MCF 10A (cell line): ENCODE data around the gene RNF2. TPM values are rescaled to one million over a fixed set of nuclear protein-coding genes. Genes with fewer than 3 reads are reported as not detected.
A peak's percentile ranks its signal among the peaks of the same experiment; 100 is the strongest.
"Not testable (repeated sequence)": the region's sequence is repeated elsewhere in the genome, so short reads cannot be mapped to it uniquely, and the experiment has no call there.

Experiments
- Bru-seq: library from RNA; stranded (reverse); fragments of 400-500 nt; gene quantifications from one replicate; lab custom pipeline; 2021; lab: Mats Ljungman, UMichigan
- BruChase-seq, 2 experiments: library from RNA; stranded (reverse); fragments of 400-500 nt; gene quantifications; one replicate each; lab custom pipeline; 2021; lab: Mats Ljungman, UMichigan
- BruUV-seq: library from RNA; stranded (reverse); fragments of 400-500 nt; replicated peaks from 2 replicates; lab custom pipeline; 2021; lab: Mats Ljungman, UMichigan
- CTCF ChIA-PET: fragments of 300-600 bp; sonication (Branson Sonifier 250); formaldehyde crosslinking; extraction: SDS; loops from one replicate; lab custom pipeline; 2021; ENCODE audit warnings: antibody characterized with exemption, inconsistent platforms; lab: Yijun Ruan, JAX
- POLR2A ChIA-PET: fragments of 300-600, 350-650 bp; sonication (Branson Sonifier 250); formaldehyde crosslinking; extraction: SDS; loops from one replicate; lab custom pipeline; 2020; ENCODE audit warnings: antibody characterized with exemption, inconsistent platforms; lab: Yijun Ruan, JAX
- DNase-seq: peaks from one replicate; pipeline ENCODE4 v3.0.0-alpha.2; 2018; ENCODE audit not compliant: unreplicated experiment
- H3K27ac Mint-ChIP-seq: one replicate; pipeline ENCODE4 v1.8.0; 2022; ENCODE audit warnings: mild to moderate bottlenecking, low read depth, mixed read lengths; ENCODE audit not compliant: unreplicated experiment
- H3K27me3 Mint-ChIP-seq: one replicate; pipeline ENCODE4 v1.8.0; 2022; ENCODE audit warnings: mixed read lengths; ENCODE audit not compliant: insufficient read depth, unreplicated experiment
- H3K36me3 Mint-ChIP-seq: one replicate; pipeline ENCODE4 v1.8.0; 2022; ENCODE audit warnings: mild to moderate bottlenecking, moderate library complexity, mixed read lengths; ENCODE audit not compliant: insufficient read depth, unreplicated experiment
- H3K4me1 Mint-ChIP-seq: one replicate; pipeline ENCODE4 v1.8.0; 2022; ENCODE audit warnings: mixed read lengths; ENCODE audit not compliant: insufficient read depth, unreplicated experiment
- H3K4me3 Mint-ChIP-seq: one replicate; pipeline ENCODE4 v1.8.0; 2022; ENCODE audit warnings: mild to moderate bottlenecking, moderate library complexity, mixed read lengths; ENCODE audit not compliant: unreplicated experiment
- H3K9me3 Mint-ChIP-seq: one replicate; pipeline ENCODE4 v1.8.0; 2022; ENCODE audit warnings: mixed read lengths; ENCODE audit not compliant: unreplicated experiment
- CTCF ChIP-seq: fragments of 200-600 bp; IDR thresholded peaks from one replicate; pipeline ENCODE4 v1.8.0; 2022; ENCODE audit warnings: antibody characterized with exemption, mild to moderate bottlenecking; ENCODE audit not compliant: unreplicated experiment
- intact Hi-C: fragments of 100-400 bp; cut with micrococcal nuclease; formaldehyde crosslinking; loops from 2 replicates; pipeline ENCODE4 v1.14.1; 2022
- long read RNA-seq: library from polyadenylated mRNA; stranded (forward); transcript quantifications from one replicate; pipeline ENCODE4 v2.0.0, GENCODE V29; 2022
- total RNA-seq: library from RNA; stranded (reverse); gene quantifications from 2 replicates; pipeline ENCODE4 v1.2.3, GENCODE V29; 2022

The RNF2 gene
- total RNA-seq (18.6 and 19.0 TPM in 2 replicates), Bru-seq, nascent RNA (percentile 65 among the genes with signal in this experiment), BruChase-seq, experiment 1, labeled RNA remaining after a 6-hour chase (percentile 69 among the genes with signal in this experiment), BruChase-seq, experiment 2, labeled RNA remaining after a 2-hour chase (percentile 64 among the genes with signal in this experiment)
- long read RNA-seq, transcript RNF2-202 (7 exons, 3,606 nt), result major isoform, 25 of 32 reads
- long read RNA-seq, partial matches to known transcripts, result 3 of 32 reads
- long read RNA-seq, other reads (novel, unspliced or antisense), result 3 of 32 reads

GRCh38 chr1:185044981-185045813 lies at the start of gene RNF2:
Gene RNF2 (plus strand): TSS chr1:185045558. CDS start chr1:185087554, 41,996 bp downstream.
- intact Hi-C loops, result loop anchor here (1.0 to 10.0 kb wide), 4 partner anchors 111 to 390 kb away; partner anchors contain the start of gene TRMT1L
- peak; percentile 10 for TF ChIP-seq CTCF
- ChIA-PET POLR2A (interaction anchor here (0.6 to 5.3 kb wide), 15 partner anchors 8 to 1333 kb away, joined by 3 to 40 read pairs (median 6); partner anchors contain the start of genes EDEM3, SWT1 and TRMT1L), CTCF (interaction anchor here (0.6 to 2.0 kb wide), 15 partner anchors 10 to 636 kb away, joined by 3 to 6 read pairs (median 4); no protein-coding TSS in a partner anchor)
- DNase-seq, result peak; percentile 72
- Mint-ChIP-seq H3K27ac (peak within 1 kb of the TSS; percentile 74), H3K36me3 (no peaks in the 10 kb centered on the region), H3K27me3 (no peaks in the 10 kb centered on the region), H3K9me3 (no peaks in the 10 kb centered on the region), H3K4me1 (peaks cover 5% of the 10 kb centered on the region), H3K4me3 (peak within 1 kb of the TSS; percentile 91)
- no TSS peak for BruUV-seq

DNA sequence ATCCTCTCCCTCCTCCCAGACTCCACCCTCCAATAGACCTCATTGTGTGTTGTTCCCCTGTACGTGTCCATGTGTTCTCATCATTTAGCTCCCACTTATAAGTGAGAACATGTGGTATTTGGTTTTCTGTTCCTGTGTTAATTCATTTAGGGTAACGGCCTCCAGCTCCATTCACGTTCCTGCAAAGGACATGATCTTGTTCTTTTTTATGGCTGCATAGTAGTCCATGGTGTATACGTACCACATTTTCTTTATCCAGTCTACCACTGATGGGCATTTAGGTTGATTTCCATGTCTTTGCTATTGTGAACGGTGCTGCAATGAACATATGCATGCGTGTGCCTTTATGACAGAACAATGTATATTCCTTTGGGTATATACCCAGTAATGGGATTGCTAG lies 45.4 kb upstream of the RNF2 start:
- H3K4me3 Mint-ChIP-seq, H3K4me1 Mint-ChIP-seq, BruUV-seq, DNase-seq, H3K27ac Mint-ChIP-seq, H3K9me3 Mint-ChIP-seq, intact Hi-C loops, H3K36me3 Mint-ChIP-seq, POLR2A ChIA-PET: not testable (repeated sequence)
- CTCF ChIA-PET, result interaction anchor here (0.6 to 1.1 kb wide), 3 partner anchors 17 to 878 kb away, joined by 3 to 6 read pairs (median 3); no protein-coding TSS in a partner anchor
- H3K27me3 Mint-ChIP-seq, result peaks cover 72% of the 10 kb centered on the region

- POLR2A ChIA-PET, intact Hi-C loops, BruUV-seq, CTCF ChIA-PET, H3K27ac Mint-ChIP-seq, H3K4me1 Mint-ChIP-seq, H3K36me3 Mint-ChIP-seq, DNase-seq, H3K9me3 Mint-ChIP-seq, H3K4me3 Mint-ChIP-seq: not testable (repeated sequence)
- peaks cover 58% of the 10 kb centered on the region for H3K27me3 Mint-ChIP-seq
Measured at GRCh38 chr1:185001312-185001880, 44.0 kb upstream of the RNF2 start.

DNA sequence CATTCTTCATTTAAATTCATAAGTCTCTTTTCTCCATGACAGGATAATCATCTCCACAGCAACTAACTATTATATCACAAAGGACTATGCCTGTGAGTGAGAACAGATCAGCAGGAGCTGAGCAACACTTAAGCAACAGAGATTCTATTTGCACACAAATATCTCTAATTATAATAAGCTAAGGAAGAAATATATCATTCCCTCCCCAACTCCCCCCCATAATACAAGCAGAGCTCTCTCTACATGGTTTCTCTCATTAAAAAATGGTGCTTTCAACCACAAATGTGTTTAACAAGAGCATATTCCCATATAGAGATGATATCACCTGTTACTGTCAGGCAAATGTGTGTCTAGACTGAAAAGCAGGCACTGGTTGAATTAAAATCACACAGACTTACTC lies 36.5 kb upstream of the RNF2 start:
- ChIA-PET POLR2A (interaction anchor here (0.8 kb wide), 1 partner anchor 8 kb away, joined by 3 read pairs; no protein-coding TSS in a partner anchor), CTCF (interaction anchor here (0.8 to 1.5 kb wide), 3 partner anchors 8 to 202 kb away, joined by 3 to 5 read pairs (median 4); no protein-coding TSS in a partner anchor)
- no peak overlapping the region for H3K4me3 Mint-ChIP-seq
- no peak for DNase-seq
- H3K9me3 Mint-ChIP-seq, result no peaks in the 10 kb centered on the region
- peaks cover 19% of the 10 kb centered on the region for H3K27me3 Mint-ChIP-seq
- H3K27ac Mint-ChIP-seq, result no peak overlapping the region
- intact Hi-C loops, result no loop called here
- H3K36me3 Mint-ChIP-seq, result peaks cover 5% of the 10 kb centered on the region
- H3K4me1 Mint-ChIP-seq, result no peaks in the 10 kb centered on the region
- TF ChIP-seq CTCF, result no peak
- no TSS peak for BruUV-seq
